Measurements from ENCODE around the gene KRT34. TPM values are rescaled to one million over a fixed set of nuclear protein-coding genes. Genes with fewer than 3 reads are reported as not detected.

Gene KRT34
- total RNA-seq, 1 donor from 2014 or later = not detected

DNA sequence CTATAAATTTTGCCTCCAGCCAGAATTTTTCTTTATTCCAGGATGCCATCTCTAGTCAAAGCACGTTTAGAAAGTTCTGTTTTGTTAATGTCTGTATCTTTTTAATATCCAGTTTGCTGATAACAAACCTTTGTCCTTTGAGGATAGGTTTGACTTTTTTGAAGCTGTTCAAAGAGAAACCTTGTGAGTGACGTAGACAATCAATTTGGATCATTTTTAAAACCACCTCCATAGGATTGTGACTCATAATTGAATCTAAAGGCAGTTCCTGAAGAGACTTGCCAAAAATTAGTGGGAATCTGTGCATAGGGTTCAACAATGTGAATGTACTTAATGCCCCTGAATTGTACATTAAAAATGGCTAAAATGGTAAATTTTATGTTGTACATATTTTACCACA, 9.4 kb upstream of the KRT34 start:
- TF ChIP-seq CTCF (IDR thresholded peaks at IDR 0.05) = no peak
- Mint-ChIP-seq H3K36me3 (ENCODE audit: low read depth) (peaks cover 2% of the 10 kb centered on the region), H3K27ac (ENCODE audit: unreplicated experiment) (no peak overlapping the region), H3K9me3 (ENCODE audit: low read depth) (peaks cover 3% of the 10 kb centered on the region), H3K4me3 (ENCODE audit: unreplicated experiment) (no peak overlapping the region), H3K27me3 (ENCODE audit: low read depth) (no peaks in the 10 kb centered on the region), H3K4me1 (ENCODE audit: low read depth) (no peaks in the 10 kb centered on the region)
- no peak for DNase-seq (ENCODE audit: low spot score)

DNA sequence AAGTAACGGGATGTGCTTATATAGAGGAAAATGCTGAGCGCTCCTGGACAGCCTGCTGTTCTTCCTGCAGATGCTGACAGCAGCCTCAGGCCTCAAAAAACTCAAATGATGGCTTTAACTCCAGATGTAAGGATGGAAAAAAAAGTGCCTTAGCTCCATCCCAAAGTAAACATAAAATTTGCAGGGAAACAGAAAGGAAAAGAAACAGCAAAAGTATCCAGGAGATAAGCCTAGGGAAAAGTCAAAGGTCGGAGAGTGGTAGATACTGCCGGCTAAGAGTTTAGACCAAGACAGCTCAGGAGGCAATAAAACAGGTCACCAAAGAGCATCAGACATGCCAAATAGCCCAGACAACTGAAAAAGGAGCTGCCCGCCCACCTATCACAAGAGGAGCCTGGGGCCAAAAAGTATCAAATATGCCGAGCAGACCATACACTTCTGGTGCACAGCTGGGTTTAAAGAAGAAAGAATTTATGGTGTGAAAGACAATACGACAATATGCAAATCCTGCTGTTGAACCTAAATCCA, 8.4 kb upstream of the KRT34 start:
- H3K4me3 Mint-ChIP-seq (ENCODE audit: unreplicated experiment) = no peak overlapping the region
- no peaks in the 10 kb centered on the region for H3K27me3 Mint-ChIP-seq (ENCODE audit: low read depth)
- no peak for DNase-seq (ENCODE audit: low spot score)
- peaks cover 7% of the 10 kb centered on the region for H3K9me3 Mint-ChIP-seq (ENCODE audit: low read depth)
- H3K4me1 Mint-ChIP-seq (ENCODE audit: low read depth) = no peaks in the 10 kb centered on the region
- peaks cover 2% of the 10 kb centered on the region for H3K36me3 Mint-ChIP-seq (ENCODE audit: low read depth)
- no peak overlapping the region for H3K27ac Mint-ChIP-seq (ENCODE audit: unreplicated experiment)
- TF ChIP-seq CTCF (IDR thresholded peaks at IDR 0.05) = no peak

DNA sequence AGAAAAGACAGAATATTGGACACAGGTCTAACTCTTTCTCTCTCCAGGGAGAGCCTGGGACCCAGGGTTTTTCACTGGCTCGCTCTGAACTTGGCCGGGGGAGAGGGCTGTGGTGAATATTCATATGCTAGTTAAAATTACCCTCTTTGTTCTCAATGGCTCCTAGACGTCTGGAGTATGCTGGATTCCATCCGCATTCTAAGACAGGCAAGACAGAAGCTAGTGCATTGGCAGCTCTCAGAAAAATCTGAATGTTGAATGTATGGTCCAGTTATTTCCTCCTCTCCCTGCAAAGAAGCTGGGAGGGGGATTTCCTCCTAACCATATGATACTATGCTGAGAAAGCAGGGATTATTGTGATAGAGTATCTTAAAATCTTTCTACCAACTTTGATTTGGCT, 5.6 kb upstream of the KRT34 start:
- TF ChIP-seq CTCF (IDR thresholded peaks at IDR 0.05) = no peak
- Mint-ChIP-seq H3K4me3 (ENCODE audit: unreplicated experiment) (no peak overlapping the region), H3K4me1 (ENCODE audit: low read depth) (no peaks in the 10 kb centered on the region), H3K27me3 (ENCODE audit: low read depth) (no peaks in the 10 kb centered on the region), H3K9me3 (ENCODE audit: low read depth) (peaks cover 11% of the 10 kb centered on the region), H3K36me3 (ENCODE audit: low read depth) (peaks cover 2% of the 10 kb centered on the region), H3K27ac (ENCODE audit: unreplicated experiment) (no peak overlapping the region)
- no peak for DNase-seq (ENCODE audit: low spot score)

DNA sequence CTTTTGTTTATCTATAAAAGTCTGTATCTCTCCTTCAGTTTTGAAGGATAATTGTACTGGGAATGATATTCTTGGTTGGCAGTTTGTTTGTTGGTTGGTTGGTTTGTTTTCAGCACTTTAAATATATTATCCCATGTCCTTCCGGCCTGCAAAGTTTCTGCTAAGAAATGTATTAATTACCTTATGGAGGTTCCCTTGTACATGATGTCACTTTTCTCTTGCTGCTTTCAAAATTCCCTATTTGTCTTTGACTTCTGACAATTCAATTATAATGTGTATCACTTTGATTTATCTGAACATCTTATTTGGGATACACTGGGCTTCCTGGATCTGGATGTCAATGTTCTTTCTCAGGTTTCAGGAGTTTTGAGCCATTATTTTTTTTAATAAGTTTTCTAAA, 4.1 kb upstream of the KRT34 start:
- Mint-ChIP-seq H3K36me3 (ENCODE audit: low read depth) (peaks cover 2% of the 10 kb centered on the region), H3K4me1 (ENCODE audit: low read depth) (no peaks in the 10 kb centered on the region), H3K4me3 (ENCODE audit: unreplicated experiment) (no peak overlapping the region), H3K9me3 (ENCODE audit: low read depth) (peaks cover 11% of the 10 kb centered on the region), H3K27me3 (ENCODE audit: low read depth) (no peaks in the 10 kb centered on the region), H3K27ac (ENCODE audit: unreplicated experiment) (no peak overlapping the region)
- TF ChIP-seq CTCF (IDR thresholded peaks at IDR 0.05) = no peak
- no peak for DNase-seq (ENCODE audit: low spot score)

DNA sequence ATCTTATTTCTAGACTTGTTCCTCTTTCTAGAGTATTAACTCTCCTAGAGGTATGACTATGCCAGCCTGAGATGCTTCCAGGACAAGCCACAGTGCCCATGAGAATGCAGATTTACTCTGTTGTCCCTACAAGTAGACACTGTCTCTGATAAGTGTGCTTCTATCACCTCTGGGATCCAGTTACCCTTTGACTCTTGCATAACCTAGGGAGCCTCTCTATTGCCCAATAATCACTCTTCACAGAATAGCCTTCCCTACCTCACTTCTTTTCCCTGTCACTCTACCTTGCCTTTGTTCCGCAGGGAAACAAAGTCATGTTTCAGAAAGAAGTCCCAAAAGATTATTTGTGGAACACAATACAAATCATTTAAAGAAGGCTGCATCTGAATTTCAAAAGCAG, 1.6 kb upstream of the KRT34 start:
- Mint-ChIP-seq H3K4me3 (ENCODE audit: unreplicated experiment) (no peak overlapping the region), H3K36me3 (ENCODE audit: low read depth) (peaks cover 2% of the 10 kb centered on the region), H3K27ac (ENCODE audit: unreplicated experiment) (no peak overlapping the region), H3K27me3 (ENCODE audit: low read depth) (no peaks in the 10 kb centered on the region), H3K9me3 (ENCODE audit: low read depth) (peaks cover 11% of the 10 kb centered on the region), H3K4me1 (ENCODE audit: low read depth) (peaks cover 5% of the 10 kb centered on the region)
- no peak for DNase-seq (ENCODE audit: low spot score)
- no peak for TF ChIP-seq CTCF (IDR thresholded peaks at IDR 0.05)
